ENCODE measurements around the gene PLCH1.

DNA sequence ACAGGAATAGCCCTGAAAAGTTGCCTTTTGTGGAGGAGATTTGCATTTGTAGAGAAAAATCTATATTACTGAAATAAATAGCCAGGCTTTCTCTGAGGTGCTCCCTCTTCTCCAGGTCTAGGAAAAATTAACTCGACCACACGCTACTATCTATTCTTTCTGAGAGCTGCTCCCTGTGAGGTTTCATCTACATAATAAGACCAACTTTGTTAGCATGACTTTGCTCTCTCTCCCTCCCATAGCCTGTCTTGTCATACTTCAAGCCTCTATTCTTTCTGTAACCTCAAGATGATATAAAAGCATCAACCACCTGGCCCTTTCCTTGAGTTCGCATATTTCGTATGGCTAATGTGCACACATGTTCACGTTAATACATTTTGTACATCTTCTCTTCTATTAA is 375.6 kb downstream of the PLCH1 start:
- TF ChIP-seq, protein P1, sequence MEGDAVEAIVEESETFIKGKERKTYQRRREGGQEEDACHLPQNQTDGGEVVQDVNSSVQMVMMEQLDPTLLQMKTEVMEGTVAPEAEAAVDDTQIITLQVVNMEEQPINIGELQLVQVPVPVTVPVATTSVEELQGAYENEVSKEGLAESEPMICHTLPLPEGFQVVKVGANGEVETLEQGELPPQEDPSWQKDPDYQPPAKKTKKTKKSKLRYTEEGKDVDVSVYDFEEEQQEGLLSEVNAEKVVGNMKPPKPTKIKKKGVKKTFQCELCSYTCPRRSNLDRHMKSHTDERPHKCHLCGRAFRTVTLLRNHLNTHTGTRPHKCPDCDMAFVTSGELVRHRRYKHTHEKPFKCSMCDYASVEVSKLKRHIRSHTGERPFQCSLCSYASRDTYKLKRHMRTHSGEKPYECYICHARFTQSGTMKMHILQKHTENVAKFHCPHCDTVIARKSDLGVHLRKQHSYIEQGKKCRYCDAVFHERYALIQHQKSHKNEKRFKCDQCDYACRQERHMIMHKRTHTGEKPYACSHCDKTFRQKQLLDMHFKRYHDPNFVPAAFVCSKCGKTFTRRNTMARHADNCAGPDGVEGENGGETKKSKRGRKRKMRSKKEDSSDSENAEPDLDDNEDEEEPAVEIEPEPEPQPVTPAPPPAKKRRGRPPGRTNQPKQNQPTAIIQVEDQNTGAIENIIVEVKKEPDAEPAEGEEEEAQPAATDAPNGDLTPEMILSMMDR (IDR thresholded peaks at IDR 0.05; ENCODE audit: low read length): no peak
- no peak for TF ChIP-seq EZH2 (IDR thresholded peaks at IDR 0.05; ENCODE audit: borderline replicate concordance, low read length)
